ENCODE results near the gene TRANK1. TPM values are rescaled to one million over a fixed set of nuclear protein-coding genes. Genes with fewer than 3 reads are reported as not detected.

TRANK1 gene
- total RNA-seq, 4 donors from 2014 or later: 8.7 to 12.6 (median 10.5) TPM

- Histone ChIP-seq H3K36me3 (peaks cover 0 to 37% (median 0%) of the 10 kb centered on the region in 3 donors), H3K27ac (peak overlapping the region in 3 of 4 donors; percentile 99), H3K4me1 (peaks cover 0 to 57% (median 41%) of the 10 kb centered on the region in 4 donors), H3K27me3 (no peaks in the 10 kb centered on the region), H3K9me3 (no peaks in the 10 kb centered on the region), H3K4me3 (peak overlapping the region in 2 of 4 donors; percentile 80 to 86)
- WGBS, 2 donors: 89% methylated on average over 3 of the region's 3 CpGs
- no peak for DNase-seq (ENCODE audit: low spot score in 2 of 2)
- TF ChIP-seq EP300 (IDR thresholded peaks at IDR 0.05) (no peak), POLR2A (IDR thresholded peaks at IDR 0.05) (no peak), CTCF (IDR thresholded peaks at IDR 0.05) (no peak)
Measured at GRCh38 chr3:36991147-36991546, 46.3 kb upstream of the TRANK1 start.

GRCh38 chr3:36989568-36989967 lies 44.7 kb upstream of the TRANK1 start:
- Histone ChIP-seq H3K4me3 (peak overlapping the region in 1 of 4 donors; percentile 14), H3K27me3 (no peaks in the 10 kb centered on the region), H3K9me3 (no peaks in the 10 kb centered on the region), H3K27ac (no peak overlapping the region), H3K4me1 (peaks cover 0 to 52% (median 41%) of the 10 kb centered on the region in 4 donors), H3K36me3 (peaks cover 0 to 40% (median 9%) of the 10 kb centered on the region in 3 donors)
- TF ChIP-seq EP300 (IDR thresholded peaks at IDR 0.05) (no peak), CTCF (IDR thresholded peaks at IDR 0.05) (no peak), POLR2A (IDR thresholded peaks at IDR 0.05) (no peak)
- no peak for DNase-seq (ENCODE audit: low spot score in 2 of 2)

DNA sequence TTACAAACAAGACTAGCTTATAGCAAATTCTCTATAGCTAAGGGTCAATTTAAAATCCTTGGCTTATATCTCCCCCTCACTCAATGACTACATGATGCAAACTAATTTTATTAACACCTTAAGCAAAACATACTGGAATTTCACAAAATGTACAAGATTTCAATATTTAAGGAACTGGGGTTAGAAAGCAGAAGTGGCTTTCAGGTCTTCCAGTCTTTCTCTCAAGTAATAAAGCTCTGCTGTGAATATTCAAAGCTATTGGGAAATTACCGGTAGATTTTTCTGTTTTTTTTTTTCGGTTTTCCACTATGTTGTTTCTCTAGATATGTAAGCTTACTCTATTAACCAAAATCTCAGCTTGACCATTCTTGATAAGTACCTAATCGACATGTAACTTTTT lies 44.2 kb upstream of the TRANK1 start:
- H3K36me3 ChIP-seq: peaks cover 0 to 46% (median 9%) of the 10 kb centered on the region in 3 donors
- no peaks in the 10 kb centered on the region for H3K9me3 ChIP-seq
- WGBS, 2 donors: 79% methylated on average over 3 of the region's 3 CpGs
- peaks cover 0 to 46% (median 36%) of the 10 kb centered on the region in 4 donors for H3K4me1 ChIP-seq
- TF ChIP-seq EP300 (IDR thresholded peaks at IDR 0.05) (no peak), CTCF (IDR thresholded peaks at IDR 0.05) (no peak), POLR2A (IDR thresholded peaks at IDR 0.05) (no peak)
- no peak overlapping the region for H3K27ac ChIP-seq
- H3K27me3 ChIP-seq: no peaks in the 10 kb centered on the region
- peak overlapping the region in 1 of 4 donors; percentile 14 for H3K4me3 ChIP-seq
- DNase-seq (ENCODE audit: low spot score in 2 of 2): no peak

- DNase-seq (ENCODE audit: low spot score in 2 of 2): no peak
- peaks cover 0 to 44% (median 36%) of the 10 kb centered on the region in 4 donors for H3K4me1 ChIP-seq
- H3K4me3 ChIP-seq: no peak overlapping the region
- TF ChIP-seq CTCF (IDR thresholded peaks at IDR 0.05) (no peak), POLR2A (IDR thresholded peaks at IDR 0.05) (no peak), EP300 (IDR thresholded peaks at IDR 0.05) (no peak)
- peaks cover 0 to 52% (median 9%) of the 10 kb centered on the region in 3 donors for H3K36me3 ChIP-seq
- H3K9me3 ChIP-seq: no peaks in the 10 kb centered on the region
- H3K27ac ChIP-seq: no peak overlapping the region
- WGBS, 2 donors: 80 to 85% methylated on average over 2 of the region's 2 CpGs
- H3K27me3 ChIP-seq: no peaks in the 10 kb centered on the region
Measured at GRCh38 chr3:36988356-36988755, 43.5 kb upstream of the TRANK1 start.

DNA sequence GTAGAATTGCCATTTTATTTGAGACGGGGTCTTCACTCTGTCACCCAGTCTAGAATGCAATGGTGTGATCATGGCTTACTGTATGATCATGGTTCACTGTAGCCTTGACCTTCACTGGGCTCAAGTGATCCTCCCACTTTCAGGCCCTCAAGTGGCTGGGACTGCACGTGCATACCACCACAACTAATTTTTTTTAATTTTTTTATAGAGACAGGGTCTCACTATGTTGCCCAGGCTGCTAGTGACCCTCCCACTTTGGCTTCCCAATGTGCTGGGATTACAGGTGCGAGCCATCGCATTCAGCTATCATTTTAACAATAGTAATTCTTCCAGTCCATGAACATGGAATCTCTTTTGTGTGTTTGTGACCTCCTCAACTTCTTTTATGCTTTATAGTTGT lies 36.2 kb upstream of the TRANK1 start:
- no peak for TF ChIP-seq POLR2A (IDR thresholded peaks at IDR 0.05)
- no peak for TF ChIP-seq EP300 (IDR thresholded peaks at IDR 0.05)
- no peak for TF ChIP-seq CTCF (IDR thresholded peaks at IDR 0.05)
- no peaks in the 10 kb centered on the region for H3K27me3 ChIP-seq
- H3K4me1 ChIP-seq: no peaks in the 10 kb centered on the region
- H3K36me3 ChIP-seq: peaks cover 0 to 61% (median 7%) of the 10 kb centered on the region in 3 donors
- DNase-seq (ENCODE audit: low spot score in 2 of 2): no peak
- WGBS, 2 donors: 93% methylated on average over 4 of the region's 4 CpGs
- H3K4me3 ChIP-seq: no peak overlapping the region
- H3K27ac ChIP-seq: no peak overlapping the region
- no peaks in the 10 kb centered on the region for H3K9me3 ChIP-seq
